ENCODE results near the gene RAB23. TPM values are rescaled to one million over a fixed set of nuclear protein-coding genes. Genes with fewer than 3 reads are reported as not detected.

Gene RAB23
- total RNA-seq, 1 experiment from 2014 or later, result 18.1 TPM

DNA sequence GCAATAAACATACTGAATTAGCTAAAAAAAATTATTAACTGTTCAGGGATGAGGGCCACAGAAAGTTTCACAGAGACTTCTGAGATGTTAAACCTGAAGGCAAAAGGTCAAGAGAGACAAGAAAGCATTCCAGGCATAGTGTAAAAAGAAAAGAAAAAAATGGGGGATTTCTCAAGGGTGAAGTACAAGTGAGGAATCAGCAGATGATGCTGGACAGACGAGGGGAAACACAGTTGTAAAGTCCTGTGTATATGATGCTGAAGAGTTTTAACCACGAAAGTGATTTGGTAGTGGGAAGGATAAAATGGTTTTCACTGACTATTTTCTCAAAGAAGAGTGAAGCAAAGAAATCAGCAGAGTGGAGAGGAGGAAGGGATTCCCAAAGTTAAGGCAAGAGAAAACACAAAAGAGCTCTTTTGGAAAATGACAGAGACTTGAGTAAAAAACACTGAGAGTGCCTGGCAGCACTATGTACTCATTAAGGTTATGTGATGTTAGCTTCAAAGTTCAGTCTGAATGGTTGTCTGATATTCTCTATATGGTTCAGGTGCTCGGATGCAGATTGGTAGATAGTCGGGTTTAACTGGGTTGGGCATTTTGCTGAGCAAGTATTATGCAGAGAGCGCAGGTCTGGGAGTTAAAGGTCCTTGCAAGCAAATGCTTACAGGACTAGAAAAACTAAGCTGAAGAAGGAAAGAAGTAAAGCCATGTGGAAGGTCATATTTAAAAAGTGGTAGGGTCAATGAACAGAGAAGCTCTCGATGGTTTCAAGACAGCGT is 16.4 kb downstream of the RAB23 start:
- DNase-seq, result no peak
- H3T11ph ChIP-seq (ENCODE audit: low read length), result no peak overlapping the region
- WGBS (ENCODE audit: extremely low coverage, insufficient read length, low lambda C conversion rate), result no CpG with 5 or more reads among the region's 7 CpGs
- H3K4ac ChIP-seq (ENCODE audit: low read depth, low read length), result no peak overlapping the region
- no peaks in the 10 kb centered on the region for H3K9me3 ChIP-seq (ENCODE audit: control insufficient read depth, low read depth, low read length)
- H4K8ac ChIP-seq (replicated peaks; ENCODE audit: insufficient read length, low read depth, low read length), result no peak overlapping the region
- H3K23ac ChIP-seq (ENCODE audit: insufficient read length, low read depth, low read length), result no peak overlapping the region
- no peak overlapping the region for H2BK12ac ChIP-seq (ENCODE audit: insufficient read length, low read depth, low read length)
- Mint-ChIP-seq H3K27me3 (ENCODE audit: low read depth) (no peaks in the 10 kb centered on the region), H3K27ac (peak overlapping the region in 1 of 3 experiments; percentile 14; a peak in 3 of 7 replicates), H3K4me1 (peaks cover 13 to 22% of the 10 kb centered on the region in 2 experiments), H3K4me3 (no peak overlapping the region), H3K9me3 (no peaks in the 10 kb centered on the region), H3K36me3 (ENCODE audit: insufficient read depth in 1 of 3, low read depth in 3 of 3) (peaks cover 0 to 5% (median 1%) of the 10 kb centered on the region in 3 experiments; a peak in 2 of 7 replicates)
- no peak overlapping the region for H3K18ac ChIP-seq (ENCODE audit: insufficient read length, low read depth, low read length)
- no peaks in the 10 kb centered on the region for H3K27me3 ChIP-seq (ENCODE audit: insufficient read depth, low read length)
- H3K4me1 ChIP-seq (ENCODE audit: insufficient read depth, low read length), result no peaks in the 10 kb centered on the region
- H4K20me1 ChIP-seq (ENCODE audit: control insufficient read depth, insufficient read depth, insufficient read length), result no peaks in the 10 kb centered on the region
- no peak overlapping the region for H2BK120ac ChIP-seq (ENCODE audit: low read depth, low read length, poor library complexity, severe bottlenecking)
- no peak overlapping the region for H3K4me2 ChIP-seq (ENCODE audit: insufficient read depth, insufficient read length, low read length)
- no peaks in the 10 kb centered on the region for H3K79me1 ChIP-seq (ENCODE audit: insufficient read depth, low read depth, low read length, poor library complexity, severe bottlenecking)
- no peak overlapping the region for H2BK15ac ChIP-seq (ENCODE audit: low read depth, low read length)
- peaks cover 2% of the 10 kb centered on the region; the same call in 1 of the 2 replicates for H3K79me2 ChIP-seq (ENCODE audit: insufficient read depth, low read length)
- H4K91ac ChIP-seq (ENCODE audit: insufficient read length, low read depth, low read length), result no peak overlapping the region
- H2AK5ac ChIP-seq (ENCODE audit: insufficient read length, low read length), result no peak overlapping the region
- H2AFZ ChIP-seq (ENCODE audit: low read length), result no peak overlapping the region
- TF ChIP-seq, protein P1, sequence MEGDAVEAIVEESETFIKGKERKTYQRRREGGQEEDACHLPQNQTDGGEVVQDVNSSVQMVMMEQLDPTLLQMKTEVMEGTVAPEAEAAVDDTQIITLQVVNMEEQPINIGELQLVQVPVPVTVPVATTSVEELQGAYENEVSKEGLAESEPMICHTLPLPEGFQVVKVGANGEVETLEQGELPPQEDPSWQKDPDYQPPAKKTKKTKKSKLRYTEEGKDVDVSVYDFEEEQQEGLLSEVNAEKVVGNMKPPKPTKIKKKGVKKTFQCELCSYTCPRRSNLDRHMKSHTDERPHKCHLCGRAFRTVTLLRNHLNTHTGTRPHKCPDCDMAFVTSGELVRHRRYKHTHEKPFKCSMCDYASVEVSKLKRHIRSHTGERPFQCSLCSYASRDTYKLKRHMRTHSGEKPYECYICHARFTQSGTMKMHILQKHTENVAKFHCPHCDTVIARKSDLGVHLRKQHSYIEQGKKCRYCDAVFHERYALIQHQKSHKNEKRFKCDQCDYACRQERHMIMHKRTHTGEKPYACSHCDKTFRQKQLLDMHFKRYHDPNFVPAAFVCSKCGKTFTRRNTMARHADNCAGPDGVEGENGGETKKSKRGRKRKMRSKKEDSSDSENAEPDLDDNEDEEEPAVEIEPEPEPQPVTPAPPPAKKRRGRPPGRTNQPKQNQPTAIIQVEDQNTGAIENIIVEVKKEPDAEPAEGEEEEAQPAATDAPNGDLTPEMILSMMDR (conservative IDR thresholded peaks at IDR 0.05), result no peak
- H3K56ac ChIP-seq (ENCODE audit: insufficient read length, low read depth, low read length), result no peak overlapping the region
- H3K27ac ChIP-seq (ENCODE audit: insufficient read length, low read depth, low read length), result no peak overlapping the region
- no peak overlapping the region for H2BK20ac ChIP-seq (ENCODE audit: low read depth, low read length, poor library complexity, severe bottlenecking)
- H3K23me2 ChIP-seq (ENCODE audit: insufficient read length, low read depth, low read length, poor library complexity, severe bottlenecking), result no peaks in the 10 kb centered on the region
- H4K5ac ChIP-seq (ENCODE audit: insufficient read length, low read depth, low read length), result no peak overlapping the region
- no peak overlapping the region for H3K14ac ChIP-seq (ENCODE audit: insufficient read depth, low read length)
- H3K9ac ChIP-seq (ENCODE audit: extremely low read depth, insufficient read length, low read length), result no peak overlapping the region
- no peak overlapping the region for H2BK5ac ChIP-seq (ENCODE audit: insufficient read length, low read length)
